NCI-H774 (cell line): ENCODE results near the gene VCPKMT.

Experiments
- DNase-seq: peaks from one replicate; lab custom pipeline; 2025; lab: John Stamatoyannopoulos, UW

VCPKMT gene

DNA sequence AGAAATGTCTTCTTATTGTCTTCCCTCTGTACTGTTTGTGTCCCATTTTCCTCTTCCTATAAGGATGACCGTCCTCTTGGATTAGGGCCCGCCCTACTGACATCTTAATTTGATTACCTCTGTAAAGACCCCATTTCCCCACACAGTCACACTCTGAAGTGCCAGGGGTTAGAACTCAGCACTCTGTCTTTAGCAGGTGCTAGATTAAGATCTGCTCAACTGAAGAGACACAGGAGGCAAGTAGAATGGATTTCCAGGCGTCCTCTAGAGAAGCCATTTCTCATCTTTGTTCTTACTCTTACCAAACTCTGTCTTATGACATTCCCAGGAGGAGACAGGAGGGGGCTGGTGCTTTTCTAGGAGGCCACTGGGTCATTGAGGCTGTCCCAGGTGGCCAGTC lies 50.8 kb downstream of the VCPKMT start:
- DNase-seq: no peak

DNA sequence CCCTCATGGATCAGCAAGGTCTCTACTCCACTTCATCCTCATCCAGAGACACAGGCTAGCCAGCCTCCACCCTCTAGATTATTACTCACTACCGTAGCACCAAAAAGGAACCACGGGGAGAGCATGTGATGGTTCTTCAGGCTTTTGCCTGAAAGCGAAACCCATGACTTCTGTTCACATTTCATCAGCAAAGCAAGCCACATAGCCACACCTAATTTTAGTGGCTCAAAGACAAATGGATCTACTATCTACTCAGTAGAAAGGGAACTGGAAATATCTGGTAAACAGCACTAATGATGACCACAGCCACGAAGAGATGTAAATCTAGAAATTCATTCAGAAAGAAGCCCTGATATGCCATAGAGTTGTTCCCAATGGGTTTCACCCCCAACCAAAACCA lies 51.4 kb downstream of the VCPKMT start:
- no peak for DNase-seq

DNA sequence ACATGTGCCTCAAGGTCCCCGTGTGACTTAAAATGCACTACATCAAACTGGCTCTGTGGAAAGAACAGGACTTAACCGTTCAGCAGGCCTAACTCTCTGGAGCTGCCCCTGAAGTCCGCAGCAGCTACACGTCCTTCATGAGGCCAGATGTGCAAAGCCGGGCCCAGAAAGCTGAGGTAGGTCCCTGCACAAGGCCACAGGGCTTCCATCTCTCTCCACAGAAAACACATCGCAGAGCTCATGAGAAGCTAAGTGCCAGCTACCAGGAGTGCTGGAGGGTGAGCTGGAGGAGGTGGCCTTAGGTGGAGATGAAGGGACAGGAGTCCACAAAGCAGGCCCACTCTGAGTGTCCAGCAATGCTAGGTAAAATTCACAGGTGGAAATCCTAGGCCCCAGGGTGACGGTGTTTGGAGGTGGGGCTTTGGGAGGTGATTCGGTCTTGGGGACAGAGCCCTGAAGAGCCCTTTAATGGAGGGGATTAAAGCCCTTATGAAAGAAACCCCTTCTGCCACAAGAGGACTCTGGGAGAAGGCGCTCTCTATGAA lies 52.4 kb downstream of the VCPKMT start:
- no peak for DNase-seq

DNA sequence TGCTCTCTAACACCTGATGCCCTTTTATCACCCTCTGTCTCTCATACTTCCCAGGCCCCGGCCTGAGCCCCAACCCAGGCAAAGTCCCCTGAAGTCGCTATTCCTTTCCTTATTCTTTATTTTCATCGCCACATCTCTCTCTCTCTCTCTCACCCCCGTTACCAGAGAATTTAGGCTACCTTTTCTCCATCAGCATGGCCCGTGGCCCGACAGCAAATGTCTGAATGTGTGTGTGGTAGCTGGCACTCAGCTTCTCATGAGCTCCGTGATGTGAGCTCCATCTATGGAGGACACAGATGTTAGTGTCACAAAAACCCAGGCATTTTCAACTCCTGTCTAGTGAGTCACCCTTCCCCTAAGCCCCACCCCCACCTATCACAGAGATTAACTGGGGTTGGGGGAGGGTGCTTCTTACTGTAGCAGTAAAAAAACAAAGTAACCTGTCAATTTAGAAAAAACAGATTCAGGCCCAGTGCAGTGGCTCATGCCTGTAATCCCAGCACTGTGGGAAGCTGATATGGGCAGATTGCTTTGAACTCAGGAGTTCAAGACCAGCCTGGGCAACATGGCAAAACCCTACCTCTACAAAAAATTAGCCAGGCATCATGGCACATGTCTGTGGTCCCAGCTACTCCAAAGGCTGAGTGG lies 53.8 kb downstream of the VCPKMT start:
- DNase-seq: no peak

DNA sequence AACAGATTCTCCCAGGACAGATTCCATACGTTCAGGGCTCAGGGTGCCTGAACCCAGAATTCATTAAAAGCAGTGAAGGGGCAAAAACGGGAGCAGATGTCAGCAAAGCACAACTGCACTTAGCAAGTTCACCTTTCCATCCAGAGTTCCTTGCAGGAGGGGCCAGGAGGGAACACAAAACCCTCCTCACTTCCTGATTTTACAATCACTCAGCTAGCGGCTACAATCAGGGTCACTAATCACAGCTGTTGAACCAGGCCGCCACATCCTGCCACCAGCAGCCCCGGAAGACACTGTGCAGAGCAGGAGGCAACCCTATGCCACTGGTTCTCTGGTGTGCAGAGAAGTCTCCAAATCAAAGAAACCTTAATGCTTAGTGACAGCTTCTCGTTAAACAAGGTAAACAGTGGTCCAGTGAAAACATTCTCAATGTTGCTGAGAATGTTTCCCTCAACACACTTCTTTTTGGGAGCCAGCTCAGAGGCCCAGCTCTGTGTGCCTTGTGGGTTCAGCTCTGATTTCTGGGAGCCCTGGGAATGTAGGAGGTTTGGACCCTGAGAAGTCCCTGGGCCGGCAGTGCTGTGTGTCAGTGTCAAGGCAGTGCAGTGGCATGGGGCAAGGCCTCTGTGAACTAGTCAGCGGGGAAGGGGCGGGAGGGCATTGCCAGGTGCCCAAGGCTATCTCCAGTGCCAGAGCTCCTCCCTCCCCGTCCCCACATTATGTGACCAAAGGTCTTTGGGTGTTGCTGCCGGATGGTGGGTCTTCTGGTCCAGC lies 54.5 kb downstream of the VCPKMT start:
- no peak for DNase-seq

DNA sequence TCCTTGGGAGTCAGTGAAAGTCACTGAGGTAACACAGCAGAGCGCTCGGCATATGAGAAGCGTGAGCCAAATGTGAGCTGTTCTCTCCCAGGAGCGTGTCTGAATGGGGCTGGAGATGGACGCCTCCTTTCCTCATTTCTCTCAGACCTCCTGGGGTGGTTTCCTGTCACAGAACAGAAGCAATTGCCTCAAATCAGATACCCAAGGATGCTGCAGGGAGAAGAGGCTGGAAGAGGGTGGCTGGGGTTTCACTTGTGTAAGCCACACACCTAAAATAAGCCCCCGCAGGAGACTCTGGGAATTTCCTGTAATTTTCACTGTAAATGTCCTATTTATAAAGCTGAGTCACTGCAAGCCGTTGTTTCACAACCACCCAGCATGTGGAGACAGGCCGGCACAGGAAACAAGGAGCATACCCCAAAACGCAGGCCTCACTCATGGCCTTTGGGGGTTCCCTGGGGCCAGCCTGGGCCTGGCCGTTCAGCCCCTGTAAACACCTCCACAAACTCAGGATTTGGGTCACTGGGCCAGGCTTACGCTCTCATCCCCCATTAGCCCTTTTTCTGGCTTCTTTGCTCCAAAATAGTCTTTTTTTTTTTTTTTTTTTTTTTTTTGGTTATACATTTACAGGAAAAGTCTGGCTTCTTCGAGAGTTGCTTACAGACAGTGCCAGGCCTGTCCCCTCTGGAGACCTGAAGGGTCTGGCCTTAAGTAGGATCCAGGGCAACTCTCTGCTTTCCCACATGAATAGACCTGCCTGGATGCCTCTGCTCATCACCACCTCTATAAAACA lies 55.3 kb downstream of the VCPKMT start:
- no peak for DNase-seq

DNA sequence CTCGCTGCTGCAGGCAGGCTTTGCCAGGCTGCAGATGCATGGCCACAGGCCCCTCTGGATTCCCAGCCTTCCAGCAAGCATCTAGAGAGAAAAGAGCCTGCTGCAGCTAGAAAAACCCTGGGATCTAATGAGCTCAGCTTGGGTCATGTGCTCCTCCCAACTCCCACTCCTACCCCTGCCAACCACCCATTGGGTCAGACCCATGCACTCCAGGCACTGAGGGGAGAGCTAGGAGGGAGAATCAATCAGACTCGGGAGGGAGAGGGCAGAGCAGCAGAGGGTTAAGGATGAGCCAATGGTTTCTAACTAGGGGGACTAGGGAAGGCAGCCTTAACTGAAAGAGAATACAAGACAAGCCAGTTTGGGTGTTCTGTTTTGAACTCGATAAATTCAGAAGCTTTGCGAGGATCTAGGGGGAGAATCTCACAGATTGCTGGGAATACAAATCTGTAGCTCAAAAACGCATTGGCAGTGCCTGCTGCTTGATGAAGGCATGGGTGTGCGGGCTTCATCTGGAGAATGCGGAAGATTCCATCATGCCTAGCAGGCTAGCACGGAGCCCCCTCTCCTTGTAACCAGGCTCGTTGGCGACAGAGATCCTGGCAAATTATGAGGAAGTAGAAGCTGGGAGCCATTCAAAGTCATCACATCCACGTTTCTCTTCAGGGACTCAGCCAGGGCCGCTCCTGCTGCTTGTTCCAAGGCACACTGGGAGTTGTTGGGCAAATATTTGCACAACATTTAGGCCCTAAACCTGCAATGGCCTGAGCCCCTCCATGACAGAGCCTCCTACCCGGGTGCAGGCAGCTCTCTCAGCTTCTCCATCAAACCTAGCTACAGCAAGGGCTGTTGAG lies 56.4 kb downstream of the VCPKMT start:
- DNase-seq: no peak
